GM20000 (cell line): ENCODE data around the gene PLA2G12A.
A peak's percentile ranks its signal among the peaks of the same experiment; 100 is the strongest.

ENCODE experiments used
- DNase-seq: peaks from one replicate; pipeline ENCODE4 v3.0.0; 2012; ENCODE audit warnings: low spot score
- CTCF ChIP-seq: IDR thresholded peaks from 2 replicates; pipeline ENCODE4 v1.5.1; 2012; ENCODE audit warnings: mild to moderate bottlenecking, control low read depth; ENCODE audit errors: extremely low read depth, missing control alignments

Gene PLA2G12A

DNA sequence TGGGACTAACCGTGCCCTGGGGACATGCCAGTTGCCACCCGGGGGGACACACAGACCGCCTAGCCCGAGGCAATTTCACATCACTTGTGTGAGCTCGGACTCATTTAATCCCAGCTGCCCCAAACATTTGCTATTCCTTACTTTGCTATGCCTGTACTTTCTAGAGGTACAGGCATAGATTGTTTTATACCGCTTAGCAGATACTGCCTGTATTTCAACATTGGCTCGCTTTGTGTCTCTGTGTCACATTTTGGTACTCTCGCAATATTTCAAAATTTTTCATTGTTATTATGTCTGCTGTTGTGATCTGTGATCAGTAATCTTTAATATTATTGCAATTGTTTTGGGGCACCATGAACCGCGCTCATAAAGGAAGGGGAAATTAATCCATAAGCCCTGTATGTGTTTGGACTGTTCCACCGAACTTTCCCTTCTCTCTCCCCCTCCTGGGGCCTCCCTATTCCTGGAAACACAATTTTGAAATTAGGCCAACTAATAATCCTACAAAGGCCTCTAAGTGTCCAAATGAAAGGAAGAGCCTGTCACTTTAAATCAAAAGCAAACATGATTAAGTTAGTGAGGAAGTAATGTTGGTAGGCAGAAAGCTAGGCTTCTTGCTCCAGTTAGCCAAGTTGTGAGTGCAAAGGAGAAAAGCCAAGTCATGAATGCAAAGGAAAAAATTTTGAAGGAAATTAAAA, 26.1 kb downstream of the PLA2G12A start:
- DNase-seq: no peak

GRCh38 chr4:109702950-109703663, 26.8 kb downstream of the PLA2G12A start, which contains the start of gene CASP6:
Gene CASP6 (minus strand): TSS chr4:109703445. CDS start chr4:109703395, 50 bp downstream.
- DNase-seq: peak; percentile 85
- TF ChIP-seq CTCF: peak; percentile 54

More for the DNA sequence above, 26.1 kb downstream of the PLA2G12A start:
- no peak for TF ChIP-seq CTCF

DNA sequence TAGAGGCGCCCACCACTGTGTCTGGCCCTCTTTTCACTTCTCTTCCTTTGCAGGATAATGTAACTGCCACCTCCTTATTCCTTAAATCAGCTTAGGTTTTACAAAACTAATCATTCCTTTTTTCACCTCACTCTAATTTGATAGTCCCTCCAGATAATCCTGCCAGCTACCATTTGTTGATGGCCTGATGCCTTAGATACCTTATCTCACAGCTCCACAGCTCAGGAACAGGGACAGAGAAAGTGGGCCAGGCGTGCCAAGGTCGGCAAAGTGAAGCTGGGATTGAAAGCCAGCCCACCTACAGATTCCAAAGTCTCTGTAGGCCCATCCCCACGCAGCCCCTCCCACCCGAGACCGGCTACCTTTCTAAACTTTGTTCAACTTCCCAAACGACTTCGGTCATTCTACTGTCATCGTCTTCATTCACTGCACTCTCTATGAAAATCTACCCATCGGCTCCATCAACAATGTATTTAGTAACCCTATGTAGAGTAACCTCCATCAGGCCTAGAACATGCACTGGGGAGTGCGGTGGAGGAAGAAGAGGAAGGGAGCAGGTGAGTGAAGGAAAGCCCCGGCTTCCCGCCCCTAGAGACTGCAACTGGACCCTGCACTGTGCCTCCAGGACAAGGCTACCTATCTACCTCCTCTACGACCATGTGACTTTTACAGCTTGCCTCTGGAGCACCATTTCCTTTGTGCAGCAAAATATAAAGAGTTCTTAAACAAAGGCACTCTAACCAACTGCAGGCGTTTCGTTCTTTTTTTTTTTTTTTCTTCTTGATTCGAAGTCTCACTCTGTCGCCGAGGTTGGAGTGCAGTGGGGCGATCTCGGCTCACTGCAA, 28.1 kb downstream of the PLA2G12A start:
- DNase-seq: peak; percentile 25
- no peak for TF ChIP-seq CTCF

DNA sequence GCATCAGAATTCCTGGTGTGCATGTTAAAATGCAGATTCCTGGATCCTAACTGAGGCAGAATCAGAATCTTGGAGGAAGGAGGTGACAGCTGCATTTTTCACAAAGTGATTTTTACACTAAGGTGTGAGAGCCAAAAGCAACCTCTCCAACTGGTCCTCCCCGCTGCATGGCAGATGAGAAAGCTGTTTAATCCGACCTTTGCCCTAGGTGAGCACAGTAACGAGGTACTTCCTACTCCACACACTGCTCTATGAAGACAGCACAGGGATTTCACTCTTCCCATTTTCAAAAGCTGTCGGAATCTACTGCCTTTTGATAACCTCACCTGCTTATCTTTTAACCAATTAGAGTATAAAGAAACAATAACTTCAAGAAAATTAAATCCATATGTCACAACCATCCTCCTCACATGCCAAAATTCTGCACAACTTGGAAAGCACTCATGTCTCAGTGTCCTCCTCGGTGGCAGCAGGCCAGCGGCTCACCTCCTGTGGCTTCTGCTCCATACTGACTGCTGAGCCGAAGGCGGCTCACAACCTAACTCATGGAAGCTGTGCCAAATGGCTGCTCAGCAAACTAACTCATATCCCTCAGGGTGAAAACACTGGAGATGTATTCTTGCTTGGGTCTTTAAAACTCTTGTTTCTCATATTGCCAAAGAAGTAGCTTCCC, 30.2 kb downstream of the PLA2G12A start:
- no peak for TF ChIP-seq CTCF
- no peak for DNase-seq

DNA sequence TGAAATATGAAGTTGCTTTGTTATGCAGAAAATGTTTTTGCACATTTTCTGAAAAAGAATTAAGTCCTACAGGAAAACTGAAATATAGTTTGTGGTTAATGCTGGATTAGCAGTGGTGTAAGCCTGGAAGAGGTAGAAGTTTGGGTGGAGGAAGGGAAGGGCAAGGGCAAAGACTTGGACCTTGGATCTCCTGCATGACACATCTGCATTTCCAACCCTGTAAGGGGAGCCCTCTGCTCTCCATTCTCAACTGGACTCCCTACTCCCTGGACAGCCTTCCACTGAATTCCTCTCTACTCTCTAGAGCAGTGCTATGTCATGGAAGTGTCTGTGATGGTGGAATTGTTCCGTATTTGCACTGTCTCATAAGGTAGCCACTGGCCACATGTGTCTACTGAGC, 31.2 kb downstream of the PLA2G12A start:
- no peak for TF ChIP-seq CTCF

GRCh38 chr4:109691411-109691920, 38.4 kb downstream of the PLA2G12A start:
- no peak for TF ChIP-seq CTCF
- DNase-seq: no peak

More for the DNA sequence above, 31.2 kb downstream of the PLA2G12A start:
- DNase-seq: no peak
